PFSK-1 (cell line): Measurements from ENCODE around the gene KLHDC3.

ENCODE experiments used
- FOXP2 ChIP-seq: optimal IDR thresholded peaks from 2 replicates; pipeline ENCODE3; 2011; ENCODE audit warnings: borderline replicate concordance, control low read depth, inconsistent platforms; ENCODE audit not compliant: insufficient read depth; ENCODE audit errors: extremely low read length, extremely low read depth
- POLR2AphosphoS5 ChIP-seq: IDR thresholded peaks from 2 replicates; pipeline ENCODE4 v1.6.1; 2012; ENCODE audit warnings: low read depth, mild to moderate bottlenecking, control low read depth, low read length, moderate library complexity
- SIN3A ChIP-seq: IDR thresholded peaks from 2 replicates; pipeline ENCODE4 v1.6.1; 2012; ENCODE audit warnings: mild to moderate bottlenecking, low read length, moderate library complexity, borderline replicate concordance; ENCODE audit not compliant: insufficient read depth
- TAF1 ChIP-seq: IDR thresholded peaks from 2 replicates; pipeline ENCODE4 v1.6.1; 2012; ENCODE audit warnings: low read length, control low read depth, borderline replicate concordance; ENCODE audit not compliant: insufficient read depth
- TF ChIP-seq, protein P1 (sequence below), 2 experiments: IDR thresholded peaks; 2 replicates each; pipeline versions ENCODE4 v1.6.1 to v1.8.0; 2011 to 2012; ENCODE audit warnings: low read depth in 2 of 2, low read length in 2 of 2, control low read depth in 1 of 2, inconsistent platforms in 1 of 2, mild to moderate bottlenecking in 1 of 2, moderate library complexity in 1 of 2; ENCODE audit not compliant: insufficient read depth in 1 of 2

KLHDC3 gene

DNA sequence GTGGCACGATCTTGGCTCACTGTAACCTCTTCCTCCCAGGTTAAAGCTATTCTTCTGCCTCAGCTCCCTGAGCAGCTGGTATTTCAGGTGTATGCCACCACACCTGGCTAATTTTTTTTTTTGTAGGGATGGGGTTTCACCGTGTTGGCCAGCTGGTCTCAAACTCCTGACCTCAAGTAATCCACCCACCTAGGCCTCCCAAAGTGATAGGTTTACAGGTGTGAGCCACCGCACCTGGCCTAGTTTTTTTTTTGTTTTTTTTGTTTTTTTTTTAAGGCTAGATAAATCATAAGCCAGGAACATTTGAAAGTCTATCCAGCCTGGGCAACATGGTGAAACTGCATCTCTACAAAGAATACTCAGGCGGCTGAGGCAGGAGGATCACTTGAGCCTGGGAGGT, 18.3 kb downstream of the KLHDC3 start:
- TF ChIP-seq SIN3A (no peak), FOXP2 (no peak), POLR2AphosphoS5 (no peak)
- TF ChIP-seq, protein P1, sequence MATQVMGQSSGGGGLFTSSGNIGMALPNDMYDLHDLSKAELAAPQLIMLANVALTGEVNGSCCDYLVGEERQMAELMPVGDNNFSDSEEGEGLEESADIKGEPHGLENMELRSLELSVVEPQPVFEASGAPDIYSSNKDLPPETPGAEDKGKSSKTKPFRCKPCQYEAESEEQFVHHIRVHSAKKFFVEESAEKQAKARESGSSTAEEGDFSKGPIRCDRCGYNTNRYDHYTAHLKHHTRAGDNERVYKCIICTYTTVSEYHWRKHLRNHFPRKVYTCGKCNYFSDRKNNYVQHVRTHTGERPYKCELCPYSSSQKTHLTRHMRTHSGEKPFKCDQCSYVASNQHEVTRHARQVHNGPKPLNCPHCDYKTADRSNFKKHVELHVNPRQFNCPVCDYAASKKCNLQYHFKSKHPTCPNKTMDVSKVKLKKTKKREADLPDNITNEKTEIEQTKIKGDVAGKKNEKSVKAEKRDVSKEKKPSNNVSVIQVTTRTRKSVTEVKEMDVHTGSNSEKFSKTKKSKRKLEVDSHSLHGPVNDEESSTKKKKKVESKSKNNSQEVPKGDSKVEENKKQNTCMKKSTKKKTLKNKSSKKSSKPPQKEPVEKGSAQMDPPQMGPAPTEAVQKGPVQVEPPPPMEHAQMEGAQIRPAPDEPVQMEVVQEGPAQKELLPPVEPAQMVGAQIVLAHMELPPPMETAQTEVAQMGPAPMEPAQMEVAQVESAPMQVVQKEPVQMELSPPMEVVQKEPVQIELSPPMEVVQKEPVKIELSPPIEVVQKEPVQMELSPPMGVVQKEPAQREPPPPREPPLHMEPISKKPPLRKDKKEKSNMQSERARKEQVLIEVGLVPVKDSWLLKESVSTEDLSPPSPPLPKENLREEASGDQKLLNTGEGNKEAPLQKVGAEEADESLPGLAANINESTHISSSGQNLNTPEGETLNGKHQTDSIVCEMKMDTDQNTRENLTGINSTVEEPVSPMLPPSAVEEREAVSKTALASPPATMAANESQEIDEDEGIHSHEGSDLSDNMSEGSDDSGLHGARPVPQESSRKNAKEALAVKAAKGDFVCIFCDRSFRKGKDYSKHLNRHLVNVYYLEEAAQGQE (IDR thresholded peaks at IDR 0.05; ENCODE audit: insufficient read depth in 1 of 2, low read depth in 2 of 2, low read length in 2 of 2): no peak

DNA sequence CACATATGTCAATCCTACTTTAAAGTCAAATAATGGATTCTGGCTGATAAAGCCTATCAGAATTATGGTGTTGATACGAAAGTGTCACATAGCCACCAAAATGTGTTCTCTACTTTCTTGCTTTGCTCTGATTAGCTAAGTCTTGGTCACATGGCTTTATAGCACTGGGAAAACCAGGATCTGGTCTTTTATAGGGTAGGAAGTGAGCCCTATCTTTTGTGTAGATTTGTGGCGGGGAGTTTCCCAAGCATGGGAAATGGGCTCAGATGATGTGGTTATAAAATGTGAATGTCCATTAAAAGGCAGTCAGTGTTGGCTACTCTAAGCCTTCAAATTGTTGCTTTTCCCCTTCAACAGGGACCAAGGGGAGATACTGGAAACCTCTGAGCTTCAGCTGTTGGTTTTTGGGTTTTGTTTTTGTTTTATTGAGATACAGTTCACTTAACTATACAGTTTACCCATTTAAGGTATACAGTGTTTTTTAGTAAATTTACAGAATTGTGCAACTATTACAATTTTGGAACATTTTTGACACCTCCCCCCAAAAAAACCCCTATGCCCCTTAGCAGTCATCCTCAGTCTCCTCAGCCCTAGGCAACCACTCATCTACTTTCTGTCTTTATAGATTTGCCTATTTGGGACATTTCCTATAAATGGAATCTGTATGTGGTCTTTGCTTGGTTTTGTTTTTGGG, 19.6 kb downstream of the KLHDC3 start:
- TF ChIP-seq TAF1 (no peak), POLR2AphosphoS5 (no peak)

DNA sequence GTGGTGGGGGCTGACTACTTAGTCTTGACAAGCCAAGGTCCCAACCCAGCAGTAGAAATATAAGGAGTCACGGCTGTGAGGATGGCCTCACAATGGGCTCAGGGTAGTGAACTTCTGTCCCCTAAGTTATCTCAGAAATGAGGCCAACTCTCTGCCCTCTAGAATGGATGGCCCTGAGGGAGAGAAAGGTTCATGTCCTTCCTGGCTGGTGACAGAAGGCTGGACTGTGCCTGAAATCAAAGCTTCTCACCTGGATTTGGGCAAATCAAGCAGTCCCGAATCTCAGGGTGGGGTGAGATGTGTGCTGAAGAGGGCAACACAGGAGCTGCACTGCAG, 20.1 kb downstream of the KLHDC3 start:
- no peak for TF ChIP-seq SIN3A
- TF ChIP-seq TAF1: no peak
- TF ChIP-seq, protein P1 (IDR thresholded peaks at IDR 0.05; ENCODE audit: insufficient read depth in 1 of 2, low read depth in 2 of 2, low read length in 2 of 2): no peak
- no peak for TF ChIP-seq POLR2AphosphoS5
- TF ChIP-seq FOXP2: no peak

DNA sequence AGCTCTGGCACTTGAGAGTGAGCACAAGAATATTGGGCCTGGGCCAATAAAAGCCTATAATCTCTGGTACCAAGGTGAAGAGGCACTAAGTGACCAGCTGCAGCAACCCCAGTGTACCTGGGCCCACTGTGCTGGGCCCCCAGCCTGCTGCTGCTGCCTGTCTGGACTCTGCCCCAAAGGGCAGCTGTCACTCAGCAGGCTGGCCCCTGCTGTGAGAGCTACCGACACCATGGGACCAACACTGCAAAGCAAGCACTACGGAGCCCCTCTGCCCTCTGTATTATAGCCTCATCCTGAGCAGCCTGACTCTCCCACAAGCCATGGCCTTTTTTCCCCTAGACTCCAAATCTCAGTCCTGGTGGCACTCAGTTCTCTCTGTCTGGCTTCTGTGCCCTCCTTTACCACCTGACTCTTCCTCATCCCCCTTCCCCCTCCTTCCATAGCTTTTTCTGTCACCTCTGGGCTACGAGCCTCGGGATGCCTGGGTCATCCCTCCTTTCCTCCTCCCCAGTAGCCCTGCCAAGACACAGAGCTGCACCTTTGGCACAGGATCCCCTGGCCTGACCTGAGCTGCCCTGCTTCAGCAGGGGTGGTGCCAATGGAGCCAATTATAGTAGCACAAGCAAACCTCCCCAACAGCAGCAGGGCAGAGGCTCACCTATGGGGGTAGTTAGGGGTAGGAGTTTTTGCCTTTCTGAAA, 21.6 kb downstream of the KLHDC3 start:
- TF ChIP-seq FOXP2 (no peak), POLR2AphosphoS5 (no peak; the same call in 1 of the 2 replicates), SIN3A (no peak), TAF1 (no peak)
- TF ChIP-seq, protein P1 (IDR thresholded peaks at IDR 0.05; ENCODE audit: insufficient read depth in 1 of 2, low read depth in 2 of 2, low read length in 2 of 2): no peak

DNA sequence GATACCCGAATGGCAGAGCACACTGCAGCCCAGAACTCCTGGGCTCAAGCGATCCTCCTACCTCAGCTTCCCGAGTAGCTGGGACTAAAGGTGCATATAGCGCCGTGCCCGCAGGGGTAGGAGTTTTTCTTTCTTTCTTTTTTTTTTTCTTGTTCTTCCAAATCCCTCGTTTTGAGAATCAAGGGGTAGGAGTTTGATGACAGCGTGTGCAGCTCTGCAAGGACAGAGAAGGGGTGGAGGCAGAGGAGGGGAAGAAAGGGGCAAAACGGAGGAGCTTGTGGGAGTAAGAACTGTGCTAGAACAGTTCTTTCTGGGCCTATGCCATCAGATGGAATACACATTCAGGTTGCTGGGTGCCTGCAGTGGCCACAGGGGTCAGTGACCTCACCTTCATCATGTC, 22.7 kb downstream of the KLHDC3 start:
- TF ChIP-seq TAF1 (no peak), POLR2AphosphoS5 (no peak), FOXP2 (no peak), SIN3A (no peak)
- TF ChIP-seq, protein P1 (IDR thresholded peaks at IDR 0.05; ENCODE audit: insufficient read depth in 1 of 2, low read depth in 2 of 2, low read length in 2 of 2): no peak
